Activated CD4-positive, alpha-beta T cell treated with anti-CD3 and anti-CD28 coated beads, Interleukin-2, amount 50 U/mL, for 1 hour (primary cell): ENCODE measurements around the gene LAIR2.
"Not testable (repeated sequence)": the region's sequence is repeated elsewhere in the genome, so short reads cannot be mapped to it uniquely, and the experiment has no call there.

Experiments
- DNase-seq: peaks from one replicate; pipeline ENCODE4 v3.0.0-alpha.2; 2020

Gene LAIR2

GRCh38 chr19:54464630-54465425 lies 37.8 kb upstream of the LAIR2 start:
- DNase-seq: peak; percentile 58

DNA sequence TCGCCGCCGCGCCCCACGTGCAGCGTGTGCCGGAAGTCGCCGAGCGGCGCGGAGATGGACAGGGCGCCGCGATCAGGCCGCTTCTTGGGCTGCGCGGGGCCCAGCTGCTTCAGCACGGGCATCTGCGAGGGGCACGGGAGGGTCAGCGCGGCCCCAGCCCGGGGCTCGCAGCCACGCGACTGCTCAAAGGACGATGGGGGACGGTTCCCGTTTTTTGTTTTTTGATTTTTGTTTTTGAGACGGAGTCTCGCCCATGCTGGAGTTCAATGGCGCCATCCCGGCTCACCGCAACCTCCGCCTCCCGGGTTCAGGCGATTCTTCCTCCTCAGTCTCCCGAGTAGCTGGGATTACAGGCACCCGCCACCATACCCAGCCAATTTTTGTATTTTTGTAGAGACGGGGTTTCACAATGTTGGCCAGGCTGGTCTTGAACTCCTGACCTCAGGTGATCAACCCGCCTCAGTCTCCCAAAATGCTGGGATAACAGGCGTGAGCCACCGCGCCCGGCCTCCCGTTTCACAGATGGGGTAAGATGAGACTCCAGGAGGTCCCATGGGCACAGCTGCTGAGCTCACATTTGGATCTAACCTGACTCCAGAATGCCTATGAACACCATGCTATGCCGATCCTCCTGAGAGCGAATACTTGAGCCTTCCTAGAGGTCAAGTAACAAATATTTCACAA lies 37.1 kb upstream of the LAIR2 start:
- DNase-seq: no peak

DNA sequence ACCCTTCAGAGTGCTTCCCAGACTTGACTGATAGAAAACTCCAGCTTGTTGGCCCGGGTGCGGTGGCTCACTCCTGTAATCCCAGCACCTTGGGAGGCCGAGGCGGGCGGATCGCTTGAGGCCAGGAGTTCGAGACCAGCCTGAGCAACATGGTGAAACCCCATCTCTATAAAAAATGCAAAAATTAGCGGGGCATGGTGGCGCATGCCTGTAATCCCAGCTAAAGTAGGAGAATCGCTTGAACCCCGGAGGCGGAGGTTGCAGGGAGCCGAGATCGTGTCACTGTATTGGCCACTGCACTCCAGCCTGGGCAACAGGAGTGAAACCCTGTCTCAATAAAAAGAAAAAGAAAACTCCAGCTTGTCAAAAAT lies 36.5 kb upstream of the LAIR2 start:
- not testable (repeated sequence) for DNase-seq

GRCh38 chr19:54469496-54469934 lies 33.1 kb upstream of the LAIR2 start:
- no peak for DNase-seq

GRCh38 chr19:54470276-54470887 lies 32.2 kb upstream of the LAIR2 start:
- no peak for DNase-seq

- no peak for DNase-seq
Measured at GRCh38 chr19:54470991-54471782, 31.4 kb upstream of the LAIR2 start.

DNA sequence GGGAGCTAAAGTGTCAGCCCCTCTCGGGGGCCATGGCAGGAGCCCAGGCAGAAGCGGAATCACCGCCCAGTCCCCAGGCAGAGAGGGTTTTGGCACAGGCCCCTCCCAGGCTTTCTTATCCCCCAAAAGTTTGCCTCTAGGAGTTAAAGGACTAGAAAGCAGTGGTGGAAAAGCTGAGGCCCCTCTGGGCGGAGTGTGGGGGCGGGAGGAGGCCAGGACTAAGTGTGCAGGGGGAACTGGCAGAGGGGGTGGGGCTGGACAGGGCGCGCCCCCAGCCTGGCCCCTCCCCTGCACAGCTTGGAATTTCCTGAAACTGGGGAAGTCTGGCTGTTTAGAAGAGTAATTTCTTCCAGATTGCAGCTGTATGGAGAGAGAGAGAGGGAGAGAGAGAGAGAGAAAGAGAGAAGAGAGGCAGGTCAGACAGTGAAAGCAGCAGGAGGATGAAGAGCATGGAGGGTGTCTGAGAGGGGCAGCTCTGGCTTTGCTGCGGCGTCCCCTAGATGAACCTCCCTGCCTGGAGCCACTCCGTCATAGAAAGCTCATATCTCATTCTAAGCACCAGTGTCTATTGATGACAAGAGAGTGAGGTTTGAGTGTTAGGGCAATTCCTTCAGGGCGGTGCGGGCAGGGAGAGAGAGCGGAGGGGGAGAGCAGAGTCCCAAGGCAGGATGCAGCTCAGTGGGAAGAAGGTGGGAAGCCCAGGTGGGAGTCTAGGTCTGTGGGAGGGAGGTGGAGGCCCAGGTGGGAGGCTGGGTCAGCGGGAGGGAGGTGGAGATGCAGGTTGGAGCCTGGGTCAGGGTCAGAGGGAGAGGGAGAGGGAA lies 29.4 kb upstream of the LAIR2 start, which contains the start of gene CDC42EP5:
Gene CDC42EP5 (minus strand): TSS at position 226 of the 821 bp plus-strand sequence. CDS start 7,749 bp downstream, outside the sequence.
- DNase-seq: no peak

- DNase-seq: no peak
Measured at GRCh38 chr19:54473892-54474372, 28.7 kb upstream of the LAIR2 start.

DNA sequence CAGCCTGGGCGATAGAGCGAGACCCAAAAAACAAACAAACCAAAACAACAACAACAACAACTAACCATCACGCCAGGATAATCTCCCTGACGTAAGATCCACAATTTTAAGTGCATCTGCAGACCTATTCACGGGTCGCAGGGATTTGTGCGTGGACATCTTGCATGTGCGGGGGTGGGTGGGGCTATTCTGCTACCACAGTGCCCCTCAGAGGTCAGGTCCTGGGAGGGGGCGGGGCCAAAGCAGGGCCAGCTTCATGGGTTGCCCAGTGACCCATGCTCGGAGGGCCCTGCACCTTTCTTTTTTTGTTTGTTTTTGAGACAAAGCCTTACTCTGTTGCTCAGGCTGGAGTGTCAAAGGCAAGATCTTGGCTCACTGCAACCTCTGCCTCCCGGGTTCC lies 26.9 kb upstream of the LAIR2 start:
- DNase-seq: no peak

- DNase-seq: no peak
Measured at GRCh38 chr19:54477650-54478049, 25.0 kb upstream of the LAIR2 start.

DNA sequence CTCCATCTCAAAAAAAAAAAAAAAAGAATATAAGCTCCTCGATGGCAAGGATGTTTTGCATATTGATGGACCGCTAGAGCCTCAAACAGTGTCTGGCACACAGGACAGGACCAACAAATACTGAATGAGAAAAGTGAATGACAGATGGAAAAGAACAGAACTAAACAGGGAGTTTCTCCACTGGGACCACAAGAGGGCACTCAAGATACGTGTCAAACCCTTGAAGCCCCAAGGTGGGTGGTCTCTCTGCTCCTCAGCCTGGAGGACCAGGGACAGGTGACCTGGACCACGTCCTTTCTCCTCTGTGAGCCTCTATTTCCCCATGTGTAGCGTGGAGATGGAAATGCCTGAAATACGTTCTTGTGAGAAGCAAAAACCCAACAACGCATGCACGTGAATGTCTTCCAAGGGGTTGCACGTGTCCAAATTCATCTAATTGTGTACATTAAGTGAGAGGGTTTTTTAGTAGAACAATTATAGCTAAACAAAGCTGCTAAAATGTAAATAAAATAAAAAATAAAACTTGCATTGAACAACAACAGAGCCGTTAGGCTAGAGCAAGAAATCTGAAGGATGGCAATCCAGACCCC lies 23.9 kb upstream of the LAIR2 start:
- no peak for DNase-seq

- DNase-seq: no peak
Measured at GRCh38 chr19:54480051-54480450, 22.6 kb upstream of the LAIR2 start.

- DNase-seq: no peak
Measured at GRCh38 chr19:54481326-54481930, 21.2 kb upstream of the LAIR2 start.

GRCh38 chr19:54482889-54483288 lies 19.7 kb upstream of the LAIR2 start:
- DNase-seq: no peak

DNA sequence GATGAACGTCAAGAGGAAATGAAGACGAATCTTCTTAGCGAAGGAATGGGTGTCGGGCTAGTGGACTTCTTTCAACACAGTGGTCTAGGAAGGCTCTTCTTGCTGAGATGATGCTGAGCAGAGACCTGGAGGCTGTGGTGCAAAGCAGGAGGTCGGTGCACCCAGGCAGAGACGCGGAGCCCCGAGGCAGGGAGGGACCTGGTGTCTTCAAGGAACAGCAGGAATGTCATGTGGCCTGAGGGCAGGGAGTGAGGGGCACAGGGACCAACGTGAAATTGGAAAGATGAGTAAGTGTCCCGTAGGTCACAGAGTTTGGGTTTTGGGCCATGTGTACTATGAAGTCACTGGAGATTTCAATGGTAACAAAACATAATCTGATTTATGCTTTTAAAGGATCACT lies 18.2 kb upstream of the LAIR2 start:
- no peak for DNase-seq

DNA sequence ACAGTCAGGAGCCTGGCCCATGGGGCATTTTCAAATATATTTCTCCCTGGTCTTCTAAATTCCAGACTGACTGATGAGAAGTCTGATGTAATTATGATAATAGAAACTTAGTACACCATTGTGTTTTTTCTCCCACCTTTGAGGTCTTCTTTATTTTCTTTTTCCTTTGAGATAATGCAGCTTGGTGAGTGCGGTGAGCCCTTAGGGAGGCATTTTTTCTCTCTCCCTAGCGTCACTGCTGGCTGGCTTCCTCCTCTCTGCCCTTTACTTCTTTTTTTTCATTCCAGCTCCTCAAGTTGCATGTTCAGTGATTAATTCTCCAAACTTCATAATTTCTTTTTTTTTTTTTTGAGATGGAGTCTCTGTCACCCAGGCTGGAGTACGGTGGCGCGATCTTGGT lies 16.8 kb upstream of the LAIR2 start:
- no peak for DNase-seq

DNA sequence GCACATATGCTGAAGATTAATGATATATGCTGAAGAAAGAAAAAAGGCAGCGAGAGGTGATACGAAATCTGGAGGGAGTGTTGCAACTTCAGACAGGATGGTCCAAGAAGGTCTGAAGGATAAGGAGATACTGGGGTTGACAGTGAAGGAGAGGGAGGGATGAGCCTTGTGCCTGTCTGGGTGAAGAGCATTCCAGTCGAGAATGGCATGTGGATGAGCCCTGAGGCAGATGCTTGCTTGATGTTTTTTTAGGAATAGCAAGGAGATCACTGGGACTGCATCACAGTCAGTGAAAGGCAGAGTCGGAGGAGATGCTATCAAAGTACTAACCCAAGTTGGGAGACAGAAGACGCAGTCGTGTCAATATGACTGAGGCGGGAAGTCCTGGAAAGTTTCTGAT lies 13.3 kb upstream of the LAIR2 start:
- DNase-seq: no peak

- no peak for DNase-seq
Measured at GRCh38 chr19:54489766-54490165, 12.9 kb upstream of the LAIR2 start.

DNA sequence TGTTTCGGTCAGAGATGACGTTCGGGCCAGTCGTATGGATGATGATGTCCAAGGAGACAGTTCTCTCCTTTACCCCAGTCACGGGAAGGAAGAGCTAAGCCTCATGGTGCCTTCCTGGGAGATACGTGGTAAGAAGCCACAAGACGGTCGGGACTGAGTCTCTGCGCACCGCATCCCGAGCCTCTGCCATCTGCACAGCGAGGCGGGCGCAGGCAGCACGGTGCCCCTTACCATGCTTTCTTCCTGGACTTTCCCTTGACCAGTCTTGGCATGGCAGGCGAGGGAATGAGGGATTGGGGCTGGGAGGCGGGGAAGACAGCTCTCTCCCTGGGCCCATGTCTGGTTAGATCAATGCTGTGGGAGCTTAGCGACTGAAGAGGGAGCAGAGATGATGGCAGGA lies 10.1 kb upstream of the LAIR2 start:
- no peak for DNase-seq

GRCh38 chr19:54493056-54493455 lies 9.6 kb upstream of the LAIR2 start:
- not testable (repeated sequence) for DNase-seq

DNA sequence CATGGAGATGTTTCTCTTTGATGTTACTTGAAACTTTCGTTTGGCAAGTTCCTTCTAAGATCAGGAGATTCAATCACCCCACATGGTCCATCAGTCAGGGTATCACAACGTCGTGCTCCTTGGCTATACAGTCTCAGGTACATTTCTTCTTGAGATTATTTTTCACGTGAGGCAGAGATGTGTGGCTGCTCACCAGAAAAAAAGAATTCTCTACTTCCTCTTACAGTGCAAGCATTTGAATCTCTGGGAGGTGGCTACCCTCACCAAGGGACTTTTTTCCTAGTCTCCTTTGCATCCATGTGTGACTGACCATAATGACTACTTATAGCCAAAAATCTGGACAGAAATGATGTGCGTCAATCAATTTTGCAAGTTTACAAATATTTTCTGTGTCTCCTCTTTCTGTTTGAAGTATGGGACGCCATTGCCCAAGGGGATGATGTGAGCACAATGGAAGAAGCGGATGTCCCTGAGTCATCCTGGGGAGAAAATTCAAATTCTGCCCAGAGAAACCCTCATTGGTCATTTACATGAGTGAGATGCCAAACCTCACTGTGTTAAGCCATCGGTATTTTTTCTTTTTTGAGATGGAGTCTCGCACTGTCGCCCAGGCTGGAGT lies 8.6 kb upstream of the LAIR2 start:
- no peak for DNase-seq
